CD14-positive monocyte (primary cell): ENCODE data around the gene EIF4H. TPM values are rescaled to one million over a fixed set of nuclear protein-coding genes. Genes with fewer than 3 reads are reported as not detected.
"Not testable (repeated sequence)": the region's sequence is repeated elsewhere in the genome, so short reads cannot be mapped to it uniquely, and the experiment has no call there.

ENCODE experiments used
- DNase-seq, 3 donors: peaks; one replicate each; pipeline ENCODE4 v3.0.0-alpha.2; 2011 to 2022
- H2AFZ ChIP-seq: 2 replicates; pipeline ENCODE4 v1.6.0; 2012; ENCODE audit warnings: mild to moderate bottlenecking, low read depth, low read length, inconsistent platforms; ENCODE audit not compliant: insufficient read depth, poor library complexity, severe bottlenecking
- H3K27ac ChIP-seq, 2 donors: 1 replicate in 1 of 2; 2 replicates in 1 of 2; pipeline ENCODE4 v1.5.1; 2012 to 2013; ENCODE audit warnings: low read length in 2 of 2, control low read depth in 1 of 2, inconsistent platforms in 1 of 2, low read depth in 1 of 2, mild to moderate bottlenecking in 1 of 2
- H3K27me3 ChIP-seq, 2 donors: one replicate each; pipeline versions ENCODE4 v1.6.0 to v1.6.1; 2011 to 2013; ENCODE audit warnings: low read length in 2 of 2; ENCODE audit not compliant: control insufficient read depth in 2 of 2, insufficient read depth in 2 of 2
- H3K36me3 ChIP-seq, 2 donors: replicated peaks in 1 of 2; 1 replicate in 1 of 2; 2 replicates in 1 of 2; pipeline versions ENCODE4 v1.5.1 to v1.6.1; 2012 to 2013; ENCODE audit warnings: low read length in 2 of 2, control low read depth in 1 of 2, inconsistent platforms in 1 of 2, mild to moderate bottlenecking in 1 of 2; ENCODE audit not compliant: insufficient read depth in 2 of 2, control insufficient read depth in 1 of 2
- H3K4me1 ChIP-seq, 2 donors: 1 replicate in 1 of 2; 2 replicates in 1 of 2; pipeline versions ENCODE4 v1.5.1 to v1.6.1; 2012 to 2013; ENCODE audit warnings: low read length in 2 of 2, control low read depth in 1 of 2, inconsistent platforms in 1 of 2, mild to moderate bottlenecking in 1 of 2, moderate library complexity in 1 of 2; ENCODE audit not compliant: insufficient read depth in 2 of 2, control insufficient read depth in 1 of 2
- H3K4me2 ChIP-seq: replicated peaks from 2 replicates; pipeline ENCODE3; 2012; ENCODE audit warnings: low read length, moderate library complexity, mild to moderate bottlenecking; ENCODE audit not compliant: poor library complexity, severe bottlenecking; ENCODE audit errors: extremely low read depth
- H3K4me3 ChIP-seq, 3 experiments: fragments of 200-600 bp in 1 of 3; sonication (generic) in 1 of 3; replicated peaks in 1 of 3; 1 replicate in 2 of 3; 2 replicates in 1 of 3; pipeline ENCODE4 v1.5.1; 2011 to 2013; ENCODE audit warnings: low read length in 3 of 3, mild to moderate bottlenecking in 3 of 3, control low read depth in 2 of 3, low read depth in 2 of 3, inconsistent platforms in 1 of 3, moderate library complexity in 1 of 3
- H3K79me2 ChIP-seq: 2 replicates; pipeline ENCODE4 v1.6.0; 2012; ENCODE audit warnings: mild to moderate bottlenecking, control low read depth, inconsistent platforms, low read length, moderate library complexity; ENCODE audit not compliant: insufficient read depth
- H3K9ac ChIP-seq: 2 replicates; pipeline ENCODE4 v1.6.0; 2017; ENCODE audit warnings: low read length, mild to moderate bottlenecking; ENCODE audit not compliant: insufficient read depth, poor library complexity, severe bottlenecking
- H3K9me3 ChIP-seq, 2 donors: replicated peaks in 1 of 2; 1 replicate in 1 of 2; 2 replicates in 1 of 2; pipeline versions ENCODE4 v1.5.1 to v1.6.1; 2012 to 2013; ENCODE audit warnings: low read length in 2 of 2, control low read depth in 1 of 2; ENCODE audit not compliant: control insufficient read depth in 1 of 2, insufficient read depth in 1 of 2
- H4K20me1 ChIP-seq: 2 replicates; pipeline ENCODE4 v1.6.0; 2012; ENCODE audit warnings: mild to moderate bottlenecking, low read length, control low read depth, moderate library complexity; ENCODE audit not compliant: insufficient read depth
- H3K27ac Mint-ChIP-seq, 7 donors: one replicate each; pipeline ENCODE4 v1.8.0; 2020; ENCODE audit warnings: mild to moderate bottlenecking in 7 of 7, mixed read lengths in 7 of 7, moderate library complexity in 6 of 7, inconsistent platforms in 2 of 7
- H3K27me3 Mint-ChIP-seq, 3 donors: one replicate each; pipeline ENCODE4 v1.8.0; 2021 to 2022; ENCODE audit warnings: low read depth in 3 of 3, mild to moderate bottlenecking in 3 of 3, mixed read lengths in 3 of 3, moderate library complexity in 3 of 3, inconsistent platforms in 1 of 3
- H3K36me3 Mint-ChIP-seq, 2 donors: one replicate each; pipeline ENCODE4 v1.8.0; 2020; ENCODE audit warnings: mixed read lengths in 2 of 2, inconsistent platforms in 1 of 2, mild to moderate bottlenecking in 1 of 2
- H3K4me1 Mint-ChIP-seq: one replicate; pipeline ENCODE4 v1.8.0; 2020; ENCODE audit warnings: mild to moderate bottlenecking, mixed read lengths
- H3K4me3 Mint-ChIP-seq, 2 donors: one replicate each; pipeline ENCODE4 v1.8.0; 2020; ENCODE audit warnings: mild to moderate bottlenecking in 2 of 2, mixed read lengths in 2 of 2, moderate library complexity in 1 of 2
- H3K9me3 Mint-ChIP-seq, 7 donors: one replicate each; pipeline ENCODE4 v1.8.0; 2020 to 2022; ENCODE audit warnings: mixed read lengths in 7 of 7, mild to moderate bottlenecking in 6 of 7, moderate library complexity in 6 of 7, inconsistent platforms in 2 of 7
- CTCF ChIP-seq: fragments of 200-600 bp; IDR thresholded peaks from one replicate; pipeline ENCODE4 v1.8.0; 2022; ENCODE audit warnings: antibody characterized with exemption, mild to moderate bottlenecking
- WGBS: methylation state at CpG from one replicate; pipeline ENCODE4 v1.1.5; 2013; ENCODE audit warnings: missing lambda C conversion rate; ENCODE audit not compliant: insufficient coverage; 5-methylcytosine and 5-hydroxymethylcytosine counted together
- intact Hi-C, 2 donors: fragments of 100-400 bp; cut with micrococcal nuclease; formaldehyde crosslinking; loops; one replicate each; pipeline versions ENCODE4 v1.15.0 to v1.15.1; 2023
- polyA plus RNA-seq, 3 donors: library from polyadenylated mRNA; depleted of rRNA in 1 of 3; unstranded in 2 of 3; stranded (reverse) in 1 of 3; fragments of 300-500 nt in 2 of 3; fragments of >200 nt in 1 of 3; fragmentation: Illumina TruSeq in 2 of 3; gene quantifications; 1 replicate in 2 of 3; 2 replicates in 1 of 3; pipeline ENCODE4 v1.2.3, GENCODE V29; 2012 to 2021

Gene EIF4H
- polyA plus RNA-seq, 3 donors = 162 to 234 (median 206) TPM

- Mint-ChIP-seq H3K4me1 (peaks cover 51% of the 10 kb centered on the region), H3K36me3 (no peaks in the 10 kb centered on the region), H3K27ac (peak overlapping the region in 3 of 7 donors; percentile 32 to 68 (median 40)), H3K9me3 (peaks cover 0 to 3% (median 0%) of the 10 kb centered on the region in 7 donors), H3K4me3 (peak overlapping the region; percentile 51 to 52), H3K27me3 (peaks cover 0 to 6% (median 0%) of the 10 kb centered on the region in 3 donors)
- DNase-seq = peak; percentile 76 to 86 (median 80)
- H3K36me3 ChIP-seq = no peaks in the 10 kb centered on the region
- H3K79me2 ChIP-seq = peaks cover 43% of the 10 kb centered on the region
- H3K4me1 ChIP-seq = peaks cover 41 to 51% of the 10 kb centered on the region in 2 donors
- intact Hi-C loops = loop anchor here (2.0 to 5.0 kb wide), 4 partner anchors 36 to 194 kb away; partner anchors contain the start of gene CLIP2 (in 1 of the 2)
- no peaks in the 10 kb centered on the region for H3K27me3 ChIP-seq
- WGBS = 7% methylated on average over 19 of the region's 23 CpGs
- peak overlapping the region in 1 of 2 donors; percentile 20 for H3K27ac ChIP-seq
- H4K20me1 ChIP-seq = no peaks in the 10 kb centered on the region
- H3K9me3 ChIP-seq = no peaks in the 10 kb centered on the region
- H3K4me2 ChIP-seq = peak overlapping the region; percentile 69
- peak; percentile 97 for TF ChIP-seq CTCF
- peak overlapping the region; percentile 89 for H2AFZ ChIP-seq
- no peak overlapping the region for H3K9ac ChIP-seq
- peak overlapping the region in 2 of 3 experiments; percentile 14 to 64 for H3K4me3 ChIP-seq
Observed at GRCh38 chr7:74206589-74207120, 32.5 kb downstream of the EIF4H start.

DNA sequence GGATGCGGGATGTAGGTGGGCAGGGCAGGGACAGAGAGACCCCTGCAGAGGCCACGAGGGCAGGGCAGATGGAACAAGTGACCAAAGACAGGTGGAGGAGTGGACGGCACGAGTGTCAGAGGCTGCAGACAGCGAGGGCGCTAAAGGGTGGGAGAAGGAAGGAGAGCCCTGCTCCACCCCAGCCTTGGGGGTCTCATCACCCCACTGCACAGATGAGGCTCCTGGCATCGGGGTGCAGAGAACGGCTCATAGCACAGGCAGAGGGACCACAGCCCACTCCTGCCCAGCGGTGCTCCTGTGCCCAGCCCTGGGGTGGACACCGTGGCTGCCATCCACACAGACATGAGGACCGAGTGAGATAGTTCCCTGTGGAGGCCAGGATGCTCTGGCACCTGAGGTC is 33.4 kb downstream of the EIF4H start:
- Histone ChIP-seq H3K9me3 (no peaks in the 10 kb centered on the region), H3K27ac (no peak overlapping the region), H3K27me3 (no peaks in the 10 kb centered on the region), H3K79me2 (peaks cover 52% of the 10 kb centered on the region), H3K4me1 (peaks cover 51 to 60% of the 10 kb centered on the region in 2 donors), H3K9ac (no peak overlapping the region), H2AFZ (no peak overlapping the region), H3K4me3 (no peak overlapping the region), H3K36me3 (no peaks in the 10 kb centered on the region), H3K4me2 (no peak overlapping the region), H4K20me1 (peaks cover 4% of the 10 kb centered on the region)
- no peak for TF ChIP-seq CTCF
- Mint-ChIP-seq H3K4me1 (peaks cover 59% of the 10 kb centered on the region), H3K4me3 (no peak overlapping the region), H3K27ac (no peak overlapping the region), H3K9me3 (peaks cover 0 to 3% (median 0%) of the 10 kb centered on the region in 7 donors), H3K36me3 (peaks cover 2 to 3% of the 10 kb centered on the region in 2 donors), H3K27me3 (peaks cover 0 to 6% (median 0%) of the 10 kb centered on the region in 3 donors)
- intact Hi-C loops = loop anchor here (2.0 to 5.0 kb wide), 4 partner anchors 35 to 193 kb away; partner anchors contain the start of gene CLIP2 (in 1 of the 2)
- WGBS = 100% methylated on average over 2 of the region's 11 CpGs
- DNase-seq = no peak

GRCh38 chr7:74208241-74208640 is 34.1 kb downstream of the EIF4H start:
- H3K4me1 ChIP-seq = peaks cover 51 to 59% of the 10 kb centered on the region in 2 donors
- not testable (repeated sequence) for H3K9me3 ChIP-seq, H3K4me2 ChIP-seq, H3K36me3 ChIP-seq, H3K27ac ChIP-seq, H3K27ac Mint-ChIP-seq, H3K36me3 Mint-ChIP-seq, H3K27me3 ChIP-seq, H3K27me3 Mint-ChIP-seq, DNase-seq, H2AFZ ChIP-seq, H3K9ac ChIP-seq, H3K9me3 Mint-ChIP-seq, H3K4me3 Mint-ChIP-seq, H3K4me3 ChIP-seq
- peaks cover 10% of the 10 kb centered on the region for H4K20me1 ChIP-seq
- peaks cover 59% of the 10 kb centered on the region for H3K79me2 ChIP-seq
- intact Hi-C loops = loop anchor here (2.0 to 5.0 kb wide), 3 partner anchors 15 to 79 kb away; partner anchors contain the start of gene CLIP2 (in 1 of the 2)
- peaks cover 58% of the 10 kb centered on the region for H3K4me1 Mint-ChIP-seq
- WGBS = 100% methylated on average over 3 of the region's 7 CpGs
